Measurements from ENCODE around the gene KIAA1755.
A peak's percentile ranks its signal among the peaks of the same experiment; 100 is the strongest.
"Not testable (repeated sequence)": the region's sequence is repeated elsewhere in the genome, so short reads cannot be mapped to it uniquely, and the experiment has no call there.

KIAA1755 gene

GRCh38 chr20:38266426-38266825 lies 5.9 kb upstream of the KIAA1755 start:
- DNase-seq (ENCODE audit: low read depth), result no peak

GRCh38 chr20:38262931-38263330 lies 2.4 kb upstream of the KIAA1755 start:
- DNase-seq (ENCODE audit: low read depth), result no peak

DNA sequence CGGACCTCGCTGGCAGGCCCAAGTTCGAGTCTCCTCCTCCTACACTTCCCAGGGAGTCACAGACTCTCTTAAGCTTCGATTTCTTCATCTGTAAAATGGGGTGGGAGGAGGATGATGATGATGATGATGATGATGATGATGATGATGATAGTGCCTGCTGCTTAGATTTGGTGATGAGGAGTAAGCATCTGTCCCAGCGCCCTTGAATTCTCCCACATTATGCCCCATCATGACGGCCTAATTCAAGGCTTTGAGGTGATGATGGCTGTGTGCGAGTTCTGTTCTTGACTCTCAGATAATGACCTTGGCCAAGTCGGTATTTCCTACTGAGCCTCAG lies 487 bp upstream of the KIAA1755 start:
- DNase-seq (ENCODE audit: low read depth), result no peak

DNA sequence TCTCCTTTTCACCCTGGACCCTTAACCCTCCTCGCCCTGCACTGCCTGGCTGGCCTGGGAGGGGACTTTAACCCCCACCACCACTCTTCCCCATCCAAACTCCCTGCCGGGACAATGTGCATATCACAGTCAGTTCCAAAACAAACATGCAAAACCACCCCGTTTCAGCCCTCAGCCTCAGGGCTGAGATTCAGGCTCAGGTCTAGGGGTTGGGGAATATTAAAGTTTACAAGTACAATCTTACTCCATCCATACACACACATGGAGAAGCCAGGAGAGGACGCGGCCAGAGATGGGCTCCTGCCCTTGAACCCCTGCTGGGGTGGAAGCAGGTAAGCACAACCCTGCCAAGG lies 534 bp downstream of the KIAA1755 start:
- DNase-seq (ENCODE audit: low read depth), result no peak

GRCh38 chr20:38258545-38259215 lies 1.9 kb downstream of the KIAA1755 start:
- no peak for DNase-seq (ENCODE audit: low read depth)

DNA sequence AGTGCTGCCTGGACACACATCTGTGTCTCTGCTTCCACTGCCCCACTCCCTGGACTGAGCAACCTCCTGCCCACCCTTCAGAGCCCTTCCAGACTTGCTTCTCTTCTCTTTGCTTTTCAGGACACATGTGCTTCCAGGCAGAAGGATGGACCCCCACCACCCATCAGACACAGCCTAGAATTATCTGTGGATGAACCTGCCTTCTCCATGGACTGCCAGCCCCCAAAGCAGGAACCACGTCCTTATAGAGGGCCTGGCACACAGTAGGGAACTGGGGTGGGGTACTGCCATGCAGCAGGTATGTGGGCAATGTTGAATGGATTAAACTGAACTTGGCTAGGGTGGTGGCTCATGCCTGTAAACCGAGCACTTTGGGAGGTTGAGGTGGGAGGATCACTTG lies 3.6 kb downstream of the KIAA1755 start:
- DNase-seq (ENCODE audit: low read depth), result no peak

GRCh38 chr20:38256021-38256420 lies 4.5 kb downstream of the KIAA1755 start:
- DNase-seq (ENCODE audit: low read depth), result no peak

GRCh38 chr20:38255393-38255792 lies 5.1 kb downstream of the KIAA1755 start:
- no peak for DNase-seq (ENCODE audit: low read depth)

DNA sequence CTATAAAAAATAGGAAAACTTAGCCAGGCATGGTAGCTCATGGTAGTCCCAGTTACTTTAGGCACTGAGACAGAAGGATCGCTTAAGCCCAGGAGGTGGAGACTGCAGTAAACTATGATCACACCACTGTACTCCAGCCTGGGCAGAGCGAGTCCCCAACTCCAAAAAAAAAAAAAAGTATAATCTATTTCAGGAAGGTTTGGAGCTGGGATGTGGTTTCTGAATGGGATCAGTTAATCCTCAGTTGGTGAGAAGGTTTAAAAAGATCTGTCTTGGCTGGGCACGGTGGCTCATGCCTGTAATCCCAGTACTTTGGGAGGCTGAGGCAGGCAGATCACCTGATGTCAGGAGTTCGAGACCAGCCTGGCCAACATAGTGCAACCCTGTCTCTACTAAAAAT lies 5.9 kb downstream of the KIAA1755 start:
- peak; percentile 58 for DNase-seq (ENCODE audit: low read depth)

- DNase-seq (ENCODE audit: low read depth), result no peak
Measured at GRCh38 chr20:38253571-38253970, 7.0 kb downstream of the KIAA1755 start.

DNA sequence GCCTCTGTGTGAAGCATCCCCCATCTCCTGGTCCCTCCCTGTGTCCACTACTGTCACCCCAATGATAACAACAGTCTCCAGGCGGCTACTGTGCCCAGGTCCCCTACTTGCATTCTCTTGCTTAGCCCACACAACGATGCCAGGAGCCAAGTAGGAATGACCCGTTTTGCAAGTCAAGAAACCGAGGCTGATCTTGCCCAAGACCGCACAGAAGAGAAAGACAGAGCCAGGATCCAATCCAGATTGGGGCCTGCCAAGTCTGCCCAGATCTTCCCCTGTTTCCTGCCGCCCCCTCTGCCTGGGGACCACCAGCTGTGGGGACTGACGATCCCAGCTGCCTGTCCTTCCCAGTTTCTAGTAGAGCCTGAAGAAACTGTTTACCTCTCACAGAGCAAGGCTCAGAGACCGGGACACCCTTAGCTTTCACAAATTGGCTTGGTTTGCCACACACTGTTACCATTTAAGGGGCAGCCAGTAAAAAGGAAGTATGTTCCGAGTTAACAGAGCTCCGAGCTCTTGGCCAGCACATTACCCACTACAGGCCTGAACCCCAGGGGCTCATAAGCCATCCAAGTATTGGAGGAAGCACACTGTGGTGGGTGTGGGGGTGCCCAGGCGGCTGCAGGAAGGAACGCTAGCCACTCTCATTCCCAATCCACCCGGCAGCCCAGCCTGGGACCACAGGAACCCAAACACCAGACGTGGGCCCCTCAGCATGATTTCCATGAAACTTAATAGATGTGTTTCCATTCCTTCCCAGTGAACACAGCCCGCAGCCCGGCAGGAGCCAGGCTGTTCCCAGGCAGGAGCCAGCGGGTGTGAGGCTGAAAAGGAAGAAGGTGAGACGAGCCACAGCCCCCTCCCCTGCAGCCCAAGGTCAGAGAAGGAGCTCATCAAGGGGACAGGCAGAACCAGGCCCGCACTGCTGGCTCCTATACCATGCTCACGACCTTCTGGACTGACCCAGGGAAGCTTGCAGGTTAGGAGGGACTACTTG lies 7.9 kb downstream of the KIAA1755 start:
- DNase-seq (ENCODE audit: low read depth), result no peak

- DNase-seq (ENCODE audit: low read depth), result not testable (repeated sequence)
Measured at GRCh38 chr20:38251441-38251840, 9.1 kb downstream of the KIAA1755 start.

GRCh38 chr20:38250609-38251008 lies 9.9 kb downstream of the KIAA1755 start:
- DNase-seq (ENCODE audit: low read depth), result no peak

- DNase-seq (ENCODE audit: low read depth), result no peak
Measured at GRCh38 chr20:38249536-38250310, 10.8 kb downstream of the KIAA1755 start.

- DNase-seq (ENCODE audit: low read depth), result no peak
Measured at GRCh38 chr20:38248133-38248532, 12.4 kb downstream of the KIAA1755 start.

DNA sequence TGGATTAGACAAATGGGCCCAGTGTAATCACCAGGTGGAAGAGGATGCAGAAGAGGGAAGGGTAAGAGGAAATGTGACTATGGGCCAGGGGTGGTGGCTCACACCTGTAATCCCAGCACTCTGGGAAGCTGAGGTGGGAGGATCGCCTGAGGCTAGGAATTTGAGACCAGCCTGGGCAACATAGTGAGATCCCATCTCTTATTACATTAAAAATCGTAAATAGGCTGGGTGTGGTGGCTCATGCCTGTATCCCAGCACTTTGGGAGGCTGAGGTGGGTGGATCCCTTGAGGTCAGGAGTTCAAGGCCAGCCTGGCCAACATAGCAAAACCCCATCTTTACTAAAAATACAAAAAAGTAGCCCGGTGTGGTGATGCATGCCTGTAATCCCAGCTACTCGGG lies 12.8 kb downstream of the KIAA1755 start:
- not testable (repeated sequence) for DNase-seq (ENCODE audit: low read depth)

- DNase-seq (ENCODE audit: low read depth), result no peak
Measured at GRCh38 chr20:38247166-38247509, 13.4 kb downstream of the KIAA1755 start.

GRCh38 chr20:38246357-38247165 lies 14.0 kb downstream of the KIAA1755 start:
- no peak for DNase-seq (ENCODE audit: low read depth)

- no peak for DNase-seq (ENCODE audit: low read depth)
Measured at GRCh38 chr20:38245753-38246152, 14.8 kb downstream of the KIAA1755 start.

GRCh38 chr20:38243709-38244020 lies 16.9 kb downstream of the KIAA1755 start:
- no peak for DNase-seq (ENCODE audit: low read depth)

- DNase-seq (ENCODE audit: low read depth), result no peak
Measured at GRCh38 chr20:38242848-38243708, 17.5 kb downstream of the KIAA1755 start.

All from amniotic epithelial cell (primary cell).